GM23338 (cell line): ENCODE data around the gene SULT2B1.

Source experiments
- CREB1 ChIP-seq: fragments of 250-450 bp; sonication (Bioruptor Pico); IDR thresholded peaks from 2 replicates; pipeline ENCODE4 v1.5.0; 2020; ENCODE audit warnings: low read depth, mild to moderate bottlenecking, moderate library complexity
- EZH2 ChIP-seq: fragments of 200-600 bp; sonication (generic); IDR thresholded peaks from one replicate; pipeline ENCODE4 v1.8.0; 2017; ENCODE audit warnings: antibody characterized with exemption, mild to moderate bottlenecking, low read depth; ENCODE audit not compliant: unreplicated experiment
- JUNB ChIP-seq: IDR thresholded peaks from one replicate; pipeline ENCODE4 v1.6.1; 2016; ENCODE audit warnings: antibody characterized with exemption; ENCODE audit not compliant: unreplicated experiment
- POLR2AphosphoS5 ChIP-seq: IDR thresholded peaks from 2 replicates; pipeline ENCODE4 v1.6.1; 2016; ENCODE audit warnings: antibody characterized with exemption, low read depth
- ZNF114 ChIP-seq: fragments of 250-450 bp; sonication (Bioruptor Pico); IDR thresholded peaks from 2 replicates; pipeline ENCODE4 v1.5.0; 2020; ENCODE audit warnings: mild to moderate bottlenecking, moderate library complexity
- ZNF331 ChIP-seq: fragments of 250-450 bp; sonication (Bioruptor Pico); IDR thresholded peaks from 2 replicates; pipeline ENCODE4 v1.5.0; 2020; ENCODE audit warnings: low read depth, mild to moderate bottlenecking, moderate library complexity
- TF ChIP-seq, protein P1 (sequence below): IDR thresholded peaks from one replicate; pipeline ENCODE4 v1.6.1; 2018; ENCODE audit warnings: antibody characterized with exemption; ENCODE audit not compliant: unreplicated experiment
- TF ChIP-seq, protein P2 (sequence below), 2 experiments: fragments of 200-600 bp in 1 of 2; sonication (generic) in 1 of 2; conservative IDR thresholded peaks; 2 replicates each; pipeline versions ENCODE4 v1.5.1 to v1.6.1; 2016 to 2017; ENCODE audit warnings: antibody characterized with exemption in 2 of 2, low read depth in 2 of 2, mild to moderate bottlenecking in 2 of 2, moderate library complexity in 1 of 2

DNA sequence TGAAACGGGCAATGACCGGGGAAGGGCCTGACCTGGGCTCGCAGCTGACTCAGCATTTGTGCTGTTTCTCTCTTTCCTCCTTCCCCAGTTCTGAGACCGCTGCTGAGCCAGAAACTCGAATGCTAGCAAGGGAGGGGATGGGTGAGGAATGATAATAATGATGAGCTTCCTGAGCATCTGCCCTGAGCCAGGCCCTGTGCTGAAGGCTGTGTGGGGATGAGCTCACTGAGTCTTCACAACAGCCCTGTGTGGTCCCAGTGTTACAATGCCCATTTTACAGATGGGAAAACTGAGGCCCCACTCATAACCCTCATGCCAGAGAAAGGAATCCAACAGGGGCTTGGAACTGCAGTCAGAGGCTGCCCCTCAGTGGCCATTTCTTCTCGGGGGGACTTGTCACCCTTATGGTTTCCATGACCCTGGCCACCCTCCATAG, 8.1 kb downstream of the SULT2B1 start:
- TF ChIP-seq, protein P1, sequence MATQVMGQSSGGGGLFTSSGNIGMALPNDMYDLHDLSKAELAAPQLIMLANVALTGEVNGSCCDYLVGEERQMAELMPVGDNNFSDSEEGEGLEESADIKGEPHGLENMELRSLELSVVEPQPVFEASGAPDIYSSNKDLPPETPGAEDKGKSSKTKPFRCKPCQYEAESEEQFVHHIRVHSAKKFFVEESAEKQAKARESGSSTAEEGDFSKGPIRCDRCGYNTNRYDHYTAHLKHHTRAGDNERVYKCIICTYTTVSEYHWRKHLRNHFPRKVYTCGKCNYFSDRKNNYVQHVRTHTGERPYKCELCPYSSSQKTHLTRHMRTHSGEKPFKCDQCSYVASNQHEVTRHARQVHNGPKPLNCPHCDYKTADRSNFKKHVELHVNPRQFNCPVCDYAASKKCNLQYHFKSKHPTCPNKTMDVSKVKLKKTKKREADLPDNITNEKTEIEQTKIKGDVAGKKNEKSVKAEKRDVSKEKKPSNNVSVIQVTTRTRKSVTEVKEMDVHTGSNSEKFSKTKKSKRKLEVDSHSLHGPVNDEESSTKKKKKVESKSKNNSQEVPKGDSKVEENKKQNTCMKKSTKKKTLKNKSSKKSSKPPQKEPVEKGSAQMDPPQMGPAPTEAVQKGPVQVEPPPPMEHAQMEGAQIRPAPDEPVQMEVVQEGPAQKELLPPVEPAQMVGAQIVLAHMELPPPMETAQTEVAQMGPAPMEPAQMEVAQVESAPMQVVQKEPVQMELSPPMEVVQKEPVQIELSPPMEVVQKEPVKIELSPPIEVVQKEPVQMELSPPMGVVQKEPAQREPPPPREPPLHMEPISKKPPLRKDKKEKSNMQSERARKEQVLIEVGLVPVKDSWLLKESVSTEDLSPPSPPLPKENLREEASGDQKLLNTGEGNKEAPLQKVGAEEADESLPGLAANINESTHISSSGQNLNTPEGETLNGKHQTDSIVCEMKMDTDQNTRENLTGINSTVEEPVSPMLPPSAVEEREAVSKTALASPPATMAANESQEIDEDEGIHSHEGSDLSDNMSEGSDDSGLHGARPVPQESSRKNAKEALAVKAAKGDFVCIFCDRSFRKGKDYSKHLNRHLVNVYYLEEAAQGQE, result no peak
- TF ChIP-seq POLR2AphosphoS5, result no peak
- TF ChIP-seq, protein P2, sequence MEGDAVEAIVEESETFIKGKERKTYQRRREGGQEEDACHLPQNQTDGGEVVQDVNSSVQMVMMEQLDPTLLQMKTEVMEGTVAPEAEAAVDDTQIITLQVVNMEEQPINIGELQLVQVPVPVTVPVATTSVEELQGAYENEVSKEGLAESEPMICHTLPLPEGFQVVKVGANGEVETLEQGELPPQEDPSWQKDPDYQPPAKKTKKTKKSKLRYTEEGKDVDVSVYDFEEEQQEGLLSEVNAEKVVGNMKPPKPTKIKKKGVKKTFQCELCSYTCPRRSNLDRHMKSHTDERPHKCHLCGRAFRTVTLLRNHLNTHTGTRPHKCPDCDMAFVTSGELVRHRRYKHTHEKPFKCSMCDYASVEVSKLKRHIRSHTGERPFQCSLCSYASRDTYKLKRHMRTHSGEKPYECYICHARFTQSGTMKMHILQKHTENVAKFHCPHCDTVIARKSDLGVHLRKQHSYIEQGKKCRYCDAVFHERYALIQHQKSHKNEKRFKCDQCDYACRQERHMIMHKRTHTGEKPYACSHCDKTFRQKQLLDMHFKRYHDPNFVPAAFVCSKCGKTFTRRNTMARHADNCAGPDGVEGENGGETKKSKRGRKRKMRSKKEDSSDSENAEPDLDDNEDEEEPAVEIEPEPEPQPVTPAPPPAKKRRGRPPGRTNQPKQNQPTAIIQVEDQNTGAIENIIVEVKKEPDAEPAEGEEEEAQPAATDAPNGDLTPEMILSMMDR (conservative IDR thresholded peaks at IDR 0.05; ENCODE audit: low read depth in 2 of 2), result peak; percentile 59 to 75
- TF ChIP-seq EZH2, result no peak
- TF ChIP-seq ZNF114 (CRISPR knock-in tag), result no peak
- no peak for TF ChIP-seq ZNF331 (CRISPR knock-in tag)
- TF ChIP-seq CREB1 (CRISPR knock-in tag), result no peak
- TF ChIP-seq JUNB, result no peak
